ENCODE results near the gene DEPDC5.

GRCh38 chr22:31915586-31915985 is 161.8 kb downstream of the DEPDC5 start:
- no peak for TF ChIP-seq CTCF (IDR thresholded peaks at IDR 0.05; ENCODE audit: insufficient read depth, low read length)
- TF ChIP-seq REST (IDR thresholded peaks at IDR 0.05; ENCODE audit: insufficient replicate concordance, low read depth), result no peak
- TF ChIP-seq POLR2AphosphoS5 (IDR thresholded peaks at IDR 0.05; ENCODE audit: low read depth), result no peak
- TF ChIP-seq GABPA (IDR thresholded peaks at IDR 0.05; ENCODE audit: low read depth), result no peak
- no peak for TF ChIP-seq SPI1 (IDR thresholded peaks at IDR 0.05; ENCODE audit: borderline replicate concordance, low read depth)
